ENCODE measurements around the gene ERGIC1.
"Not testable (repeated sequence)": the region's sequence is repeated elsewhere in the genome, so short reads cannot be mapped to it uniquely, and the experiment has no call there.

ERGIC1 gene

DNA sequence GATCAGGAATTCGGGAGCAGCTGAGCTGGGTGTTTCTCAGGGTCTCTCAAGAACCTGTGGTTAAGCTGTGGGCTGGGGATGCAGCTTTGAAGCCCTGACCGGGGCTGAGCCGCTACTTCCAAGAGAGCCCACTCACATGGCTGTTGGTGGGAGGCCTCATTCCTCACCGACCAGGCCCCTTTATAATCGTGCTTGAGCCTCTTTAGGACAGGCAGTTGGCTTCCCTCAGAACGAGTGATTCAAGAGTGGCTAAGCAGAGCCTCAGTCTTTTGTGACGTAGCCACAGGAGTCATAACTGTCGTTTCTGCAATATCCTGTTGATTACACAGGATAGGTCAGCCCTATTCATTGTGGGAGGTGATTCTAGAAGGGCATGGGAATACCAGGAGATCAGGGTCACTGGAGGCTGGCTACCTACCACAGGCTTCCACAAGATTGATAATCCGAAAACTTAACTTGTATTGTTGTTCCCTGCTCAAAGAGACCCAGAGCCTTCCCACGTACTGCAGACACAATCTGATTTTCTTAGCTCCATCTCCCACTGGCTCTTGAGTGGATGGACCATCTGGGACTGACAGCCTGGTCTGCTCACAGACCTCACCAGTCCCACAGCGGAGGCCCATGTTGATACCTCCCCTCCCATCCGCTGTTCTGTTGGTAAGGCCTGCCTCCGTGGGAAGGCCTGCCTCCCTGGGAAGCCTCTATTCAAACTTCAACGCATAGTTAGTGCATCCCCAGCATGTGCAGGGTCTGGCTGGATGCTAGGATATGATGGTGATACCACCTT lies 3.0 kb upstream of the ERGIC1 start:
- FAIRE-seq = no peak

DNA sequence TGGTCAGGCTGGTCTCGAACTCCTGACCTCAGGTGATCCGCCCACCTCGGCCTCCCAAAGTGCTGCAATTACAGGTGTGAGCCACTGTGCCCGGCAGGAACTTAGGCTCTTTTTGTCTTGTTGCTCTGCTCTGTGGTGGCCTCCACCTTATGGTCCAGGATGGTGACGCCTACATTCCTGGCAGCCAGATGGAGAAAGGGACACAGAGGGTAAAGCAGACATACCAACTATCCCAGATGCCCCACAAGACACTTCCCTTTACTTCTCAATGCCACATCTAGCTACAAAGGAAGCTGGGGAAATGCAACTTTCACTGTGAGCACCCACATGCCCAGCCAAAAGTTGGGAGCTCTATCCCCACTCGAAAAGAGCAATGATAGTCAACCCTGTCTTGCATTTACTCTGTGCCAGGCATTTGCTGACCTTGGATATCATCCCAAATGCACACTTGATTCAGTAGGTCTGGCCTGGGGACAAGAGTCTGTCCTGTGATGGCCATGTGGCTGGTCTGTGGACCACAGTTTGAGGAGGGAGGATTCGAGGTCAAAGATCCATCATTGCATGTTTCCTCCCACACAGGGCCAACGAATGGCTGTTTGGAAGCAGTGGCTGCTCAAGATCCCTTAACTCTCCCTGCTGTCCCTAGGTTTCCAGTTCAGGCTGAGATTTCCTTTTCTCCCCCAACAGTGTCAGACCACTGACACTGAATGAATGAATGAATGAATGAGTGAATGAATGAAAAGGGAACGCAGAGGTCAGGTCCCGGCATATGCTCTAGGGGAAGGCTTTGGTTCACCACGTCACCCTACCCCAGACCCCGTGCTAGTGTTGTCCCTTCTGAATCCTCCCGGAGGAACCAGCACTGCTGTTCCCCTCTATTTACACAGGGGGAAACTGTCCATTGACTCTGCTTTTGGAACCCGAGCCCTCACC lies 1.4 kb upstream of the ERGIC1 start:
- FAIRE-seq = no peak

DNA sequence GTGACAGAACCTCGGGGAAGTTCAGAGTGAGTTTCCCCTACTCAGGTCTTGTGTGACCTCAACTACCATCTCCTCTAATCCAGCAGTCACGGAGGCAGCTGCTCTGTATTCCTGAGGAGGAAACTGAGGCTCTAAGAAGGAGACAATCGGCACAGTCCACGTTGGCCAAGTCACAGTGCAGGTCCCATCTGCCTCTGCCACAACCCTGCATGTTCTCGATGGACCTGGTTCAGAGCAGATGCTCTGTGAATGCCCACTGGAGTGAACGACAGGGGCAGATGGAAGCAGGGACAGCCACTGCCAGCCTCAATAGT lies 722 bp upstream of the ERGIC1 start:
- no peak for FAIRE-seq

DNA sequence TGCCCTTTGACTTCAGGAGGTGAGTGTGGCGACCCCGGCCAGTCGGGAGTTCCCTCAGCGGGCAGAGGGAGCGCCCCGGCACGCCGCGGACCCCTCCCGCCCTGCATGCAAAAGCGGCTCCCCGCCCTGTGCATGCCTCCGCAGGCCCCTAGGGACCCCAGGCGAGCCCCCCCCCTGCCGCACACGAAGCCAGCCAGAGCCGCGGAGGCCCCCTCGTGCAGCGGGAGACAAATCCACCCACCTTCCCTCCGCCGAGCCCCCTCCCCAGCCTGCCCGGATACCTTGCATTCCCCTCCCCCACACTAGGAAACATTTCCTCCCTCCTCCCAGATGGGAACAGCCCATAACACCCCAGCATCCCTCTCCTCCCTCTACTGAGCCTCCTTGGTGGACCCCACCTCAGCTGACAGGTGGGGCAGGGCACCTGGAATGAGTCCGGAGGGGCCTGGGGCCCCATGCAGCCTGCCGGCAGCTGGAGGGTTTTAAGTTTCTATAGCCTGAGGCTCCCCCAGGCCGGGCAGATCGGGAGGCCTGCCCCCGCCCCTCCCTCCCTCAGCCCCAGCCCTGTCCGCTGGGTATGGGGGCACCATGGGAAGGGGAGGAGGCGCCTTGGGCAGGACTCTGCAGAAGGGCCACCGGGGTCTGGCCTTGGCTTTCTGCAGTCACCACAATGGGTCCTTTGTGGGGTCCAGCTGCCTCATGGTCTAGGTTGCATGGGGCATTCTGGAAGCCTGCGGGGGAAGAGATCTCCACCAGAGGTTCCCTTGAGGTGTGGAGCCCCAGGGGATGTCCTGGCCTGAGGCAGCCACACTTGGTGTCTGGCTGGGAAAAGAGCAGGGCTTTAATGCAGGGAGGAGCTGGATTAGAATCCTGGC lies 601 bp downstream of the ERGIC1 start:
- no peak for FAIRE-seq

DNA sequence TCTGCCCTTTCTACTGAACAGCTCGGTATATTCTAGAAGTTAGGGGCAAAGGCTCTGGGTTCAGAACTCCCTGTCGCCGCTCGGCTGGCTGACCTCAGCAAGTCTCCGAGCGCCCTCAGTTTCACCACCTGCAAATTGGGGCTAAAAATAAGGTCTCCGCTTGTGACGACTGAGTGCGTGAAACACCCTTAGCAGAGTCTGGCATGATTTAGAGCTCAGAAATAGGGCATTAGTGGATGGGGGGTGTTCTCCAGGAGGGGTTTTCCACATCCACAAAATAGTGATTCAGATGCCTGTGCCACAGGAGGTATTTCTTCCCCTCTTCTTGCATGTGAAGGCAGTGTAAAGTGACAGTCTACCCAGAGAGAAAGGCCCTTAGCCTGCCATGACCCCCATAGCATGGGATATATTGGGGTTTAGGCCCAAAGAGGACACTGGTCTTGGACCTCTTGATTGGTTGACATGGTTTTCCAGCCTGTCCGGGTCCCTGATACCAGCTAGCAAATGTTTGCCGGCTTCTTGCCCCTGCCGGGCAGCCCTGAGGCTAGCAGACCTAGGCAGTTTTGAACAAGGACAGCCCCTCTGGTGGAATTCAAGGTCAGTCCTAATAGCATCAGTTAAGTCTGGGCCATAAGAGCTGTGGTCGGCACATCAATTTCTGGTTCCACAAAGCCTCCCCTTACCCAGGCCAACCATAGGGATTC lies 1.4 kb downstream of the ERGIC1 start:
- FAIRE-seq = no peak

DNA sequence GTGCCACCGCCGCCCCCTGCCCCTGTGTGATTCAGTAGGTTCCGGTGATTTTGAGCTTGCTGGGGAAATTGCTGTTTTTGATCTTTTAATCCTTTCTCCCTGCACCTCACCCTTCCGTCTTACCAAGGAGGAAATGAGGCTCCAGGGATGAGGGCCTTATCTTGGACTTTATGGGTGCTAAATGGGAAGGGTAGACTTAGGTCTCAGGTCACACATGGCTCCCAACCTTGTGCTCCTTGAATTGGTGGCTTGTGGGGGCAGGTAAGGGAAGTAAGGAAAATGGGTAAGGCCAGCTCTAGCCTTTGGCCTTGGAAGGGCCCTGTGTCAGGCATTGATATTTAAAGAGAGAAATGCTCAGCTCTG lies 1.9 kb downstream of the ERGIC1 start:
- FAIRE-seq = no peak

DNA sequence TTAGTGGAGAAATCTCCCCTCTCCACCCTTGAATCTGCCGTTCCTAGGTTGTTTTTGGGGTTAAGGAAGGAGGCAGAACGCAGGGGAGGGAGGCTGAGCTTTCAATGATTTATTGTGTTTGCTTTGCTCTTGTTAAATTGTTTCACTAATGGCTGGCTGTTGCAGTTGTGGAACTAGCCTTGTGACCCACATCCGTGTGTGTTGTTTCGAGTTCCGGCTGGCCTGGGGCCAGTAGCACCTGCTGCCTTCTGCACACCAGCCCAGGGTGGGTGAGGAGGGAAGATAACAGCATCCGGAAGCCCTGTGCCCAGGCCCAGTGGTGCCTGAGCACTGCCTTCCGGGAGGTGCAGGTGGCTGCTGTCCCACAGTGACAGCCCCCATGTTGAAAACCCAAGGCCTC lies 3.6 kb downstream of the ERGIC1 start:
- no peak for FAIRE-seq

DNA sequence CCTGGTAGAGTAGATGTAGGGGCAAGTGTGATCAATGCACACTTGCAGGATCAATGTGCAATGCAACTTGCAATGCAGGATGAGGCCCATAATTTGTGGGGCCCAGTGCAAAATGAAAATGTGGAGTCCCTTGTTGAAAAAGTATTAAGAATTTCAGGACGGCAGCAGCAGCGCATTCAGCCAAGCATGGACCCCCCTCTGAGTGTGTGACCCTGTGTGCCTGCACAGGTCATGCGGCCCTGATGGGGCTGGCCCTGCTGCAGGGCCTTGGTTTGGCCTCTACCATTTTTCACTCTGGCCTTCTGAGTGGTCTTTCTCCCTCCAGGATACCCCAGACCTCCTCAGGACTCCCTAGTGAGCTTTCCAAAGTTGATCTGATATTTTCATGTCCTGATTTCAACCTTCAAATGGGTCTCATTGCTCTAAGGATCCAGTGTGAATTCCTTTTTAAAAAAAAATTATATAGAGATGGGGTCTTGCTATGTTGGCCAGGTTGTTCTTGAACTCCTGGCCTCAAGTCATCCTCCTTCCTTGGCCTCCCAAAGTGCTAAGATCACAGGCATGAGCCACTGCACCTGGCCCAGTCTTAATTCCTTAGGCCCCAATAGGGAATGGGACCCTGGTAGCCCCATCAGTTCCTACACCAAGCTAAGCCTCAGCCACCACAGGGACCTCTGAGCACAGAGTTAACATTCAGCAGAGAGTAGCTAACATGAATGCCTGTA lies 4.3 kb downstream of the ERGIC1 start:
- no peak for FAIRE-seq

DNA sequence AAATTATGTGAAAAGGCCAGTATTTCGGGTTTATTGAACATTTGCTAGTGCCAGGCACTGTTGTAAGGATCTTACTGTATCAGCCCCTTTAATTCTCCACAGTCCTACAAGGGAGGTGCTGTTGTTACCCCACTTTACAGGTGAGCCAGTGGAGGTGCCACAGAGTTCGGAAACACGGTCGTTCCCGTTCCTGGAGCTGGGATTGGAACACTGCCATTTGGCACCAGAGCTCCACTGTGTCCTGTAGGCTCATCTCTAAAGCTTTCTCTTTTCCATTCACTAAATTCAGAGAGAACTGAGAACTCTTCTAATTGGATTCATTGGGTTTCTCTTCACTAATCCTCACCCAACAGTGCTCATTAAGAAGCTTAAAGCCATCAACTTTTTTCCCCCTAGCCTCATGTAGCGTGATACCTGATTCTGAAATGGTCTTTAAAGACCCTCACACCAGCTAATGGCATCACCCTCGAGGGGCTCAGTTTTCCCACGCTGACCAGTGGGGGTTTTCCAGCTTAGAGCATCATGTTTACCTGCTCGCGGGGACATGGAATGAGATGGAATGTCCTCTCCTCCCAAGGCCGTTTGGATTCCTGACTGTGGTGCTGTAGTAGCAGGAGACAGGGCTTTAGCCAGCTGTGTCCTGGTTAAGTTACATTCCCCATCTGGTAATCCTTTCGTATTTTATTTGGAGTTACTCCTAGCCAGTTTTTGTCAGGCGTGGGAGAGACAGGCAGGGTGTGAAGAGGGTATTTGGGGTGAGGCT lies 5.8 kb downstream of the ERGIC1 start:
- FAIRE-seq = no peak

DNA sequence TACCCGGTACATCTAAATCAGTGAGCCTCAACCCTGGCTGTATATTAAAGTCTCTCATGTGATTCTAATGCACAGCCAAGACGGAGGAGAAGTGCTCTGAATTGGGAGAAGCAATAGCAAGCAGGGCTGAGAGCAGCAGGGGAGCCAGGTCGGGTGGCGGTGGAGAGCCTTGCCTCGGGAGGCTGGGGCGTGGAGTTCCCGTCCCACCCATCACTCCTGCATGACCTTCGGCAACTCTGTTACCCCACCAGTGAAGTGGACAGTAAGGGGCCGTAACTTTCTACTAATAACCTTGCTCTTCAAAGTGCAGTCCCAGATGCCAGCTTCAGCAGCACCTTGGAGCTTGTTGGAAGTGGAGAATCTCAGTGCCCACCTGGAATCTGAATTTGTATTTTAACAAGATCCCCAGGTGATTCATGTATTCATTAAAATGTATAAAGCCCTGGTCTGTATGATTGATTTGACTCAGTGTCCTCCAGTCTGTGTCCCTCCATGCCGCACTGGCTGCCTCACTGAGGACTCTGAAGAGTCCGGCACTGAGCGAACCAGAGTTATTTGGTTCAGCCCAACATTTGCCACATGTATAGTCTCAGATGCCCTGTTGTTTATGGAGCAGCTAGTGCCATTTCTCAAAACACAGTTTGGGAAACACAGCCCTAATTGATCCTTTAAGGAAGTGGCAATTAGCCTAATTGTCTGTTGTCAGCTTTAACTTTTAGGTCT lies 6.5 kb downstream of the ERGIC1 start:
- no peak for FAIRE-seq

DNA sequence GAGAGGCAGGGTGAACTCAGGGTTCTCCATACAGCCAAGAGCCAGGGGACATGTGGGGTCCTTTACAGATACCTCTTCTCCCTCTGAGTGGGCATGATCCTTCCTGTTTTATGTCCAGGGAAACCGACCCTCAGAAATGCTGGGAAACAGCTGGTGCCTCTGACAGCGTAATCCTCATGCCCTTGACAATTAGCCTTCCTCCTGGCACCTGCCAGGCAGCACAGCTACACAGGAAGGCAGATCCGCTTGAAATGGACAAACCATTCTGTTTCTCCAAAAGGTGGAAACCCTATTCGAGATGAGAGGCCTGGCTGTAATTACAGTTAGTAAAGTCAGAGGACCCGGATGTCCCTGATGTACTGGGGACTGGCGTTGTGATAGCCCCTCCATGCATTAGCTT lies 7.2 kb downstream of the ERGIC1 start:
- FAIRE-seq = no peak

DNA sequence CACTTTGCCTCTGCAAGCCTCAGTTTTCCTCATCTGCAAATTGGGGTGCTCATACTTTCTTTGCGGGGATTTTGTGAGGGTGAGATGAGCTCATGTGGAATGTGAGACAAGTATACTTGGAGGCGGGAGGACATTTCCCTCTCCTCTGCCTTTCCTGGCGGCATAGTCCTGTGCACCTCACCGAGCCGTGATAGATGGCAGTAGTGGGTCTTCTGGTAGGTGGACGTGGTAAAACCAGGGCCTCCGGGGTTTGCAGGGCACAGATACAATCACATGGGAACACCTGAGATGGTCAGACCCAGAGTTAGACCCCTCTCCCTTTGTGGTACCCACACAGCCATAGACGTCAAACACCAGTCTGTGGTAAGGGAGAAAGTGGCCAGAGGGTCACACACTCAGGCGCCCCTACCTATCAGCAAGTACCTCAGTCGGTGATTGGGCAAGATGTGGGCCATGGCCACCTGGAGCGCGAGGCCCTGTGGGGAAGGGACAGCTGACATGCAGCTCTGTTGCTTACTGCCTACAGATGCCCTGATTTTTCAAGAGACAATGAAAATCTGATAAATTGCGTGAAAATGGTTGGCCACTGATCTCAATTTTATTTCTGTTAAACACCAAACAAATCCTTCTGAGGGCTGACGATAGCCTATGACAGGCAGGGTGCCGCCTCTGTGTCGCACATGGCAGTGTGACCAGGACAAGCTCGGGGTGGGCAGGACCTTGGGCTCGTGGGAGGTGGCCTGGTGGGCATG lies 9.9 kb downstream of the ERGIC1 start:
- FAIRE-seq = no peak

DNA sequence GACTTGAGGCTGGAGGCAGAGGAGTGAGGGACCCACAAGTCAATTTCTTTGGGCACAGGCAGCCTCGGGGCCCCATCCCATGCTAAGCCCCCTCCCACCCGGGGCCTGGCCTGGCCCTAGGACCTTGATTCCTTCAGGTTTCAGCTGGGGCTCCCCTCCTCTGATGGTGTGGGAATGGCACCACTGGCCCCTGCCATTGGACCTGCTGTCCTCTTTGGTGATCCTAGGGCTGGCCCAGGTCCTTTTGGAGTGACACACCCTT lies 10.5 kb downstream of the ERGIC1 start:
- no peak for FAIRE-seq

DNA sequence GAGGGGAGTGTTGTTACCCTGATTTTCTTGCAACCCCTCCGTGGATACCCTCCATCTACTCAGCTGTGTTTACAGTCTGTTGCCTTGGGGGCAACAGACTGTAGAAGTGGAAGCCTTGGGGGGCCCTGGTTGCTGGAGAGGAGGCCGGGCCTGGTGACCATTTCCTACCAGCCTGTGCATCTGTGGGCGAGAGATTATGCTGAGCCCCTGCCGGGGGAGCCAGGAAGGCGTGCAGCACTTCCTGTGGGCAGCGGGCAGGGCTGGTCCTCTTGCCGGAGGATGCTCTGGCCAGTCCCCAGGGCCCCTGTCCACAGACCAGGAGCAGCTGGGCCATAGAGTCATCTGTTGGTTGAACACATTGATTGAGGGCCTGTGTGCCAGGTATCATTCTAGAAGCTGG lies 11.1 kb downstream of the ERGIC1 start:
- FAIRE-seq = no peak

DNA sequence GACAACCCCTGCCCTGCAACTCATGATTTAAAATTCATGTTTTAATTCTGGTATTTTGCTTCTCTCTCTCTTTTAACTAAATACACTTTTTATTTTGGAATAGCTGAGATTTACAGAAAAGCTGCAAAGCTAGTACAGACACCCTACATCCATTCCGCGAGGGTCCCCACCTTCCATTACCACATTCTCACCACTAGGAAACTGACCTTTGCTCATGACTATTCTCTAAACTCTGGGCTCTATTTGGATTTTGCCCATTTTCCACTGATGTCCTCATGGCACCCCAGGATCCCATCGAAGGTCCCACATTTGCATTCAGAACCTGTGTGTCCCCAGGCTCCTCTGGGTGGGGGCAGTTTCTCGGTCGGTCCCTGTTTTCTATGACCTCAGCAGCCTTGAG lies 11.5 kb downstream of the ERGIC1 start:
- FAIRE-seq = no peak

DNA sequence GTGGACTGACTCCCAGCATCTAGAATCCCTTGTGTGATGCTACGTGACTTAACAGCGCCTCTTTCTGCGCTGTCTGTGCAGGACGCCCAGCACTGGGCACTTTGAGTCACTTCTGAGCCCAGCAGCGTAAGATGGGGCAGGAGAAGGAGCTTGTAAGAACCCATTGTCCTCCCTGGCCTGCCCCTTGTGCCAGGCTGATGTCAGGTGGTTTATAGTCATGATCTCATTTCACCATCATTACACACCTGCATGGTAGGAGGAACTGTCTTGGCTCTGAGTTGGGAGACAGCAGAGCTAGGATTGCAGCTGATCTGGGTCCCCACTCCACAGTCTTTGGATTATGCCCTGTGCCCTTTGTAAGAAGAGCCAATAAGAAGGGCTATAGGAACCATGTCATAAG lies 12.2 kb downstream of the ERGIC1 start:
- no peak for FAIRE-seq

DNA sequence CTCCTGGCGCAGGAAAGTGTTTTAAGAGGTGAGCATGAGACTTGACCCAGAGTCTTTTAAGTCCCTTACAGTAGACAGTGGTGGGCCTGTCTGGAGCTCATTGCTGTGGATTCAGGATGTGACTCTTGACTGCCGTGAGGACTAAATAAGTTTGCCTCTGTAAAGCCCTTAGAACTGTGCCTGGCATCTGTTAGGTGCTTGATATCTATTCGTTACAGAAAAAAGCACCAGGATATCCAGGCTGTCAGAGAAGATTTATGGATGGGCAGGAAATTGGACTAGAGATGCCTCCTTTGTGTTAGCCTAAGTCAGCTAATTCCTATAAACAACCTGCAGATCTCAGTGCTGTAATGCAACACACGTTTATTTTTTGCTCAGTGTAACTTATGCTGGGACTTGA lies 12.6 kb downstream of the ERGIC1 start:
- FAIRE-seq = no peak

DNA sequence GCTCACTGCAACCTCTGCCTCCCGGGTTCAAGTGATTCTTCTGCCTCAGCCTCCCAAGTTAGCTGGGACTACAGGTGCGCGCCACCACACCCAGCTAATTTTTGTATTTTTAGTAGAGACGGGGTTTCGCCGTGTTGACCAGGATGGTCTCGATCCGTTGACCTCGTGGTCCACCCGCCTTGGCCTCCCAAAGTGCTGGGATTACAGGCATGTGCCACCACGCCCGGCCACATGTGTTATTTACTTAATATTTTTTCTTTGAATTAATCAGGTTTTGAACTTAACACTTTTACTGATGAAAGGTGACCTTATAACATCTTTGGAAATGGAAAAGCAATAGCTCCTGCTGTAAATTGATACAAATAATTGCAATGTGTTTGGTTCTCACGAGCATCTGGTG lies 13.5 kb downstream of the ERGIC1 start:
- FAIRE-seq = not testable (repeated sequence)

DNA sequence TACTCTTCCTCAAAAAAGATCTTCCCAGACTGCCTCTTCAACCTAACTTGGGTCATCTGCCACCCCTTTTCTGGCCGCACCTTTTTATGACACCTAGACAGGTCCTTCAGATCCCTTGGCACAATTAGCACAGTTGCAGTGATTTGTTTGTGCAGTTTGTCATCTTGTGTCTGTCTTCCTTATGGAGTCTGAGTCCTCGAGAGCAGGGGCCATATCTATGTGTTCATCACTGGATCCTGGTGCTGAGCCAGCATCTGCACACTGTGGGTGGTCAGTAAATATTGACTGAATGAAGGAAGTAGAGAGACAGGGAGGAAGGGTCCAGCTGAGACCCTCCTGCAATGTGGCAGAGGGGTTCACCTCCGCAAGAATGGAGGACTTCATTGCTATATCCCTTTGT lies 14.4 kb downstream of the ERGIC1 start:
- no peak for FAIRE-seq
